Stimulated activated CD4-positive, alpha-beta T cell treated with anti-CD3 and anti-CD28 coated beads, TNF-alpha, amount 100 ng/mL, for 24 hours (primary cell): ENCODE data around the gene ZNF783.
"Not testable (repeated sequence)": the region's sequence is repeated elsewhere in the genome, so short reads cannot be mapped to it uniquely, and the experiment has no call there.

Experiments
- DNase-seq, 3 experiments: peaks; one replicate each; pipeline ENCODE4 v3.0.0-alpha.2; 2020; ENCODE audit warnings: low read depth in 3 of 3

Gene ZNF783

DNA sequence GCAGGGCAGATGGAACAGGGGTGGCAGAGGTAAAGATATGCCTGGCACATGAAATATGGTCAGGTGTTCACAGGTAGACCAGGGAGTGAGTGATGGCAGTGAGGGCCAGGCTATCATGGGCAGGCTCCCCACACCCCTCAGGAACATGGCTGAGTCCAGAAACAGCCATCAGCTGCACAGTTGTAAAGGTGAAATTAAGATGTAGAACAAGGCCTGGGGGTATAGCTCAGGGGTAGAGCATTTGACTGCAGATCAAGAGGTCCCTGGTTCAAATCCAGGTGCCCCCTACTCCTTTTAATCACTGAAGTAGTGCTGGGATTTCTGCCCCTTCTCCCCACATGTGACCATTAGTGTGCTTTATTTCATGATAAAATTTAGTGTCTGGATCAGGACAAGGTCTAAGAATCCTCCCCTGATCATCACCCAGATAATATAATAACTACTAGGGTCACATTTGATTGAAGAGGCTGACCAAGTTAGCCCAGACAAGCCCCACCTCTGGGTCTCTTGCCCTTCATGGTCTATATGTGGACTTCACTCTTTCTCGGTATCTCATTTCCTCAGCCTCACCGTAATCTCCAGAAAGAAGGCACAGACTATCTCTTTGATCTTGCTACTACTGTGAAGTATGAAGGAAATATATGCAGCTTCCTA lies 69.0 kb downstream of the ZNF783 start:
- DNase-seq, result no peak

DNA sequence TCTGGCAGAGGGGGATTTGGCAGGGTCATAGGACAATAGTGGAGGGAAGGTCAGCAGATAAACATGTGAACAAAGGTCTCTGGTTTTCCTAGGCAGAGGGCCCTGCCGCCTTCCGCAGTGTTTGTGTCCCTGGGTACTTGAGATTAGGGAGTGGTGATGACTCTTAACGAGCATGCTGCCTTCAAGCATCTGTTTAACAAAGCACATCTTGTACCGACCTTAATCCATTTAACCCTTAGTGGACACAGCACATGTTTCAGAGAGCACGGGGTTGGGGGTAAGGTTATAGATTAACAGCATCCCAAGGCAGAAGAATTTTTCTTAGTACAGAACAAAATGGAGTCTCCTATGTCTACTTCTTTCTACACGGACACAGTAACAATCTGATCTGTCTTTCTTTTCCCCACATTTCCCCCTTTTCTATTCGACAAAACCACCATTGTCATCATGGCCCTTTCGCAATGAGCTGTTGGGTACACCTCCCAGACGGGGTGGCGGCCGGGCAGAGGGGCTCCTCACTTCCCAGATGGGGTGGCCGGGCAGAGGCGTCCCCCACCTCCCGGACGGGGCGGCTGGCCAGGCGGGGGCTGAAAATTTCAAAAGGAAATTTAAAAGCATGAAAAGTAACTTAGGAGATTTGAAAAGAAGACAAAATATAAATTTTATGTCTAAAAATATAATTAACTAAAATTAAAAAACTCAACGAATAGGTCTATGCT lies 70.8 kb downstream of the ZNF783 start:
- DNase-seq, result not testable (repeated sequence)

DNA sequence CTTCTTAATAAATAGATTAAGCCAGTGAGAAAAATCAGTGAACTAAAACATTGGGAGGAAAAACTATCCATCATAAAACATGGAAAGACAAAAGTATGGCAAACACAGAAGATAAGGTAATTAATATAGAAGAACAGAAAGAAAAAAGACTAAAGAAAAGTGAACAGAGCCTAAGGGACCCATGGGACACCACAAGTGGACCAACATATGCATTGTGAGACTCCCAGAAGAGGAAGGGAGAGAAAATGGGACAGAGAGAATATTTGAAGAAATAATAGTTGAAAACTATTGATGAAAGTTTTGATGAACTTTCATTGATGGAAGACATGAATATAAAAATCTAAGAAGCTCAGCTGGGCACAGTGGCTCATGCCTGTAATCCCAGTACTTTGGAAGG lies 71.3 kb downstream of the ZNF783 start:
- DNase-seq, result no peak

DNA sequence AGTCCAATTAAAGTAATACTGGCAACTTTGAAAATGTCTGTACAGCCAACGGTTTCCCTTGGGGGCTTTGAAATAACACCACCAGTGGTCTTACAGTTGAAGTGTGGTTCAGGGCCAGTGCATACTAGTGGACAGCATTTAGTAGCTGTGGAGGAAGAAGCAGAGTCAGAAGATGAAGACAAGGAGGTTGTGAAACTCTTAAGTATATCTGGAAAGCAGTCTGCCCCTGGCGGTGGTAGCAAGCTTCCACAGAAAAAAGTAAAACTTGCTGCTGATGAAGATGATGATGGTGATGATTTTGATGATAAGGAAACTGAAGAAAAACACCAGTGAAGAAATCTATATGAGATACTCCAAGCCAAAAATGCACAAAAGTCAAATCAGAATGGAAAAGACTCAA lies 72.2 kb downstream of the ZNF783 start:
- no peak for DNase-seq
